ENCODE results near the gene UNC5A.

The UNC5A gene

DNA sequence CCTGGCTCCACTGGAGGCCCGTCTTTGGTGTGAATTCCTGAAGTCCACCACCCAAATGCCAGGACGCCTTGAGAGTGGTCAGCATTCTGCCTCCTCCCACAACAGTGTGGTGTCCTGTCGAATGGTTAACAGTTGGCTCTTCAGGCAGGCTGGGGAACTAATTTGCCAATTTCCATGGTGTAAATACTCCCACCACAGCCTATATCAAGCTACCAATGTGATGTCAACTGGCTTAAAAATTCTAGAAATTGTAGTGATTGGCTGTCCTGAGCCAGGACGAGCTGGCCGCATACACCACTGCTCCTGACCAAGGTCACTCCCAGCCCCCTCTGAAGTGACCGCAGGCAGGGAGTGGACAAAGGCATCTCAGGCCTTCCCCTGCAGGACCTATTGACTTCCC lies 11.1 kb downstream of the UNC5A start:
- no peak for DNase-seq (ENCODE audit: low read depth in 2 of 2)

GRCh38 chr5:176822041-176822792 lies 11.9 kb downstream of the UNC5A start:
- DNase-seq (ENCODE audit: low read depth in 2 of 2), result no peak

DNA sequence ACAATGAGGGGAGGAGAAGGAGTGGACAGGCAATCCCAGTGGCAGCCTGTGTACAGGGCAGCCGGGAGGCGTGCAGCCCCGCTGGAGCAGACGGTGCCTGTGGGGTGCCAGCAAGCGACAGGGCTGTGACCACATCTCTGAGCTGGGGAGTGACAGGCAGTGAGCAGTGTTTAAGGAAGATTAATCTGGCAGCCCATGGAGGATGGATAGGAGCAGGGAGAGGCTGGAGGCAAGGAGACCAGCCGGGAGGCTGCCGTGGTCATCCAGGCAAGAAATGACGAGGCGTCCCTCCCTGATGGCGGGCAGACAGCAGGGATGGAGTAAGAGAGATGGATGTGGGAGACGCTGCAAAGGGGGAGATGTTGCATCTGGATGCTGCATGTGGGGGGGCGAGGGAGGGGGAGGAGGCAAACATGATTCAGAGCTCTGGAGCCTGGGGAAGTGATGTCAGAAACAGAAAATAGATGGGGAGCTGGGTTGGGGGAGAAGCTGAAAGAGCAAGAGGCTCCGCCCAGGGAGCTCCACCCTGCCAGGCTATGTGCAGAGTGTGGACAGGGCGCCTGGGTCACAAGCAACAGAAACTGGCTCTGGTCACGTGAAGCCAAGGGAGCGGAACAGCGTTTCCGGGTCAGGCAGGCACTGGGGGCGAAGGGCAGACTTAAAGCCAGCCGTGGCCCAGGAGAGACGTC lies 12.6 kb downstream of the UNC5A start:
- no peak for DNase-seq (ENCODE audit: low read depth in 2 of 2)

GRCh38 chr5:176823869-176824412 lies 13.6 kb downstream of the UNC5A start:
- DNase-seq (ENCODE audit: low read depth in 2 of 2), result no peak

DNA sequence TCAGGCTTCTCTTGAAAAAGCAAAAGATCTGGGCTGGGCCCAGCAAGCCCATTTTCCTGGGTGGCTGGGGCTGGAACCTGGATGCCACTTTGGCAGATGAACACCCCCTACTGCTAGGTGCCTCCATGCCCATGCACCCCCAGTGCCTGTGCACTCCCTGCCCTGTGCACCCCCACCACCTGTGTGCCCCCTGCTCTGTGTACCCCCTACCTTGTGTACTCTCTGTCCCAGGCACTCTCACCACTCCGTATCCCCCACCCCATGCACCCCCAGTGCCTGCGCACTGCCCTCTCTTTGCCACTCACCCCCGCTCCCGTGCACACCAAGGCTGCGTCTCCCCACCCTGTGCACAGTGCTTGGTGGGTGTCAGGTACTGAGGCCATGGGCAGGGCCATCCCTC lies 14.2 kb downstream of the UNC5A start:
- DNase-seq (ENCODE audit: low read depth in 2 of 2), result no peak

DNA sequence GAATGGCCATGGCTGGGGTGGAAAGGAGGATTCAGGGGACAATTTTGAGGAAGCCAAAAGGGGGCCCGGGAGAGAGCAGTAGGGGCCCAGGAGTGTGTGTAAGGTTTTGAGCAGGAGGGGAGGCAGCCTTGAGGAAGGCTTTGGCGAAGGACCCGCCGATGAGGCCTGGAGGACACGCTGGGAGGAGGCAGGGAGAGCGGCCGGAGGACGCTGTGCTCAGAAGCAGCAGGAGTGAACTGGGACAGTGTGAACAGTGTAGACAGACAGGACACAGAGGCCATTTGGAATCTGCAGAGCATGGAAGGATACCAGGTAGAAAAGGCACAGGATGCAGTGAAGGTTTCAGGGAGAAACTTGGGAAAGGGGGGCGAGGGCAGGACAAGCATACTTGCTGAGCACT lies 14.9 kb downstream of the UNC5A start:
- DNase-seq (ENCODE audit: low read depth in 2 of 2), result no peak

DNA sequence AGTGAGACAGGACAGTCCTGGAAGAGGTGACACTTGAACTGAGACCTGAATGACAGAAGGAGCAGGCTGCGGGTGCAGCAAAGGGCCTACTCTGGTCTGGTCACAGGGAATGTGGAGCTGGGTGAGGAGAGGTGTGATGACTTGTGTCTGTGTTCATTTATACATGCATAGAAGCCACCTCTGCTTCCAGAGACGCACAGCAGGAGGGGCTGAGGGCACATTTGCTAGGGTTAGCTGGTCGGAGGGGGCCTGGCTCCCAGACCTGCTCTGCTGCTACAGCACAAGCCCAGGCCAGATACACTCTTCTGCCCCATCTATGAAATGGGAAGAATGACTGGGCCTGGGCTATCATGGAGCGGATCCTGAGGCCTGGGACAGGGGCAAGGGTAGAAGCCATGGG lies 15.6 kb downstream of the UNC5A start:
- DNase-seq (ENCODE audit: low read depth in 2 of 2), result no peak

DNA sequence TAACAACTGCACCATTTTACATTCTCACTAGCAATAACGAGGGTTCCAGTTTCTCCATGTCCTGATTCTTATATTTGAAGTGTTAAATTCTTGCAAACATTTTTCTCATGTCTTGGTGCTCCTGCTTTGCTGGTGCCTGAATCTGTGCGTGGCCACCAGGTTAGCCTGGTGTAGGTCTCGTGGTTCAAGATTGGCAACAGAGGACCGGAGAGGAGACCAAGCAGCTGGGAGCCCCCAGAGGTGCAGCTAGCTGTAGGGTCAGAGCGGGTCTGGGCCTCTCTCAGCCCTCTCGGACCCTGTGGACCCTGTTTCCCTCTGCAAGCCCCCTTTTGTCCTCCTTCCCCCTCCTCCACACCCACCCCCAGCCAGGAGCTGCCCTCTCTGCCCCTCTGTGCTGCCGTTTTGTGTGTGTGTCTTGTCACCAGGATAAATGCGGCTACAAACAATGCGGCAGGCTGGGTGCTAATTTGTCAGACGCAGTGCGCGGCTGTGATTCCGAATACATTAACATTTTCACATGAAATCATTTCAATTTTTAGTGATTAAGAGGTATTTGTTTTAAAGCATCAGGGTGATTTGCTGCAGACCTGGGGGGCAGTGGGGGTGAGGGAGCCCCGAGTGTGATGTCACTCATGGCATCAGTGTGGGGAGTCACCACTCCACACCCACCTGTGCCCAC lies 17.5 kb downstream of the UNC5A start:
- DNase-seq (ENCODE audit: low read depth in 2 of 2), result no peak

- DNase-seq (ENCODE audit: low read depth in 2 of 2), result no peak
Measured at GRCh38 chr5:176829320-176829719, 19.0 kb downstream of the UNC5A start.

DNA sequence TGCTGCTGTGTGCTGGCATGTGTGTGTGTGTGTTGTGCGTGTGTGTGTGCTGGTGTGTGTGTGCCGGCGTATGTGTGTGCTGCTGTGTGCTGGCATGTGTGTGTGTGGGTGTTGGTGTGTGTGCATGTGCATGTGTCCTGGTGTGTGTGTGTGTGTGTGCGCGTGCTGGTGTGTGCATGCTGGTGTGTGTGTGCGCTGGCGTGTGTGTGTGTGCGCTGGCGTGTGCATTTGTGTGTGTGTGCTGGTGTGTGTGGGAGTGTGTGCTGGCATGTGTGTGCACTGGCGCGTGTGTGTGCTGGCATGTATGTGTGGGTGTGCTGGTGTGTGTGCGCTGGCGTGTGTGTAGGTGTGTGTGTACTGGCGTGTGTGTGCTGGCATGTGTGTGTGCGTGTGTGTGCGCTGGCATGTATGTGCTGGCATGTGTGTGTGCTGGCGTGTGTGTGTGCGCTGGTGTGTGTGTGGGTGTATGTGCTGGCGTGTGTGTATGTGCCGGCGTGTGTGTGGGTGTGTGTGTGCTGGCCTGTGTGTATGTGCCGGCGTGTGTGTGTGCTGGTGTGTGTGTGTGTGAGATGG lies 20.1 kb downstream of the UNC5A start:
- DNase-seq (ENCODE audit: low read depth in 2 of 2), result no peak

DNA sequence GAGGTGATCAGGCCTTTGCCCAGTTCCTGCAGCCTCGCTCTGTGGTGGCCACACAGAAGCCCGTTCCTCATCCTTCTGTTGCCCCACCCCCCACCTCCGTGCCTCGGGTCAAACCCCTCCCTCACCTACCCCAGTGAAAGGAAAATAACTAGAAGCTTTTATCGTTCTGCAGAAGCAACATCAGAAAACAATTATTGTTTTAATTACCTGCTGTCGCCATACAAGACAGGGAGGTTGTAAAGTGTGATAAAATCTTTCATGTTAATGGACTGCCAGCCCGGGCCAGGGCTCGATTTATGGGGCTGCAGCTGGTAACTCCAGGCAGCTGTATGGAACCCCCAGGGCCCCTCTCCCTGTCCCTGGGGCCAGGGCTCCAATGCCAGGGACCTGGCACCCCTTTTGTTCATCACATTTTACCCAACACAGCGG lies 20.6 kb downstream of the UNC5A start:
- DNase-seq (ENCODE audit: low read depth in 2 of 2), result no peak

DNA sequence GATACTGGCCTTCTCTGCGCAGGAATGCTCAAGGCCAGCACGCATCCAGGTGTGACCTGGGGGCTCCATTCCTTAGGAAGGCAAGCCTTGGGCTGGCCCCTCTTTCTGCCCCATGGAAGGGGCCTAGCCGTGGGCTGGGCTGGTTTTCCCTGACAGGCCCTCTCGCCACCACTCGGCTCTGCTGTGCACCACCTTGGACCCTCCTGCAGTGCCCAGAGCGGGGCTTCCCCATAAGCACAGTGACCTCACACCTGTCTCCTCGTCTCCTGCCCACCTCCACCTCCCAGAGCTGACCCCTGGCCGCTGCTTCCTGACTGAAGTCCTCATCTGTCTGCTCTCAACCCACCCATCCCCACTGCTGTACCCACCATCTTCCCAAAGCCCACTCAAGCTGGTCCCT lies 21.1 kb downstream of the UNC5A start:
- no peak for DNase-seq (ENCODE audit: low read depth in 2 of 2)

DNA sequence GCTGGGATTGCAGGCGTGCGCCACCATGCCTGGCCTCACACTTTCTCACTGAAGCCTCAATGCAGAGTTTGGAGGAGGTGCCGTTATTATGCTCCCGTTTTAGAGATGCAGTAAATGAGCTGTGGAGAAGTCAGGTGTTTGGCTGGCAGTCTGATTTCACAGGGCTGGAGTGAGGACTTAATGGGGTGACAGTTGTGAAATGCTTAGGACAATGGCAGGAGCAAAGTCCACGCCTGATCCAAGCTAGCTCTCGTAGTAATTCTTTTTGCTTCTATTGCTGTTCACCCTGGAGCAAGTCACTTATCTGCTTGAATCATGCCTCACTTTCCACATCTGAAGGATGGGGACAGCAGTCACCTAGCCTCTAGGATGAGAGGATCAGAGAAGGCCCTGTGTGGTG lies 21.8 kb downstream of the UNC5A start:
- DNase-seq (ENCODE audit: low read depth in 2 of 2), result no peak

- DNase-seq (ENCODE audit: low read depth in 2 of 2), result no peak
Measured at GRCh38 chr5:176833286-176833685, 22.9 kb downstream of the UNC5A start.

DNA sequence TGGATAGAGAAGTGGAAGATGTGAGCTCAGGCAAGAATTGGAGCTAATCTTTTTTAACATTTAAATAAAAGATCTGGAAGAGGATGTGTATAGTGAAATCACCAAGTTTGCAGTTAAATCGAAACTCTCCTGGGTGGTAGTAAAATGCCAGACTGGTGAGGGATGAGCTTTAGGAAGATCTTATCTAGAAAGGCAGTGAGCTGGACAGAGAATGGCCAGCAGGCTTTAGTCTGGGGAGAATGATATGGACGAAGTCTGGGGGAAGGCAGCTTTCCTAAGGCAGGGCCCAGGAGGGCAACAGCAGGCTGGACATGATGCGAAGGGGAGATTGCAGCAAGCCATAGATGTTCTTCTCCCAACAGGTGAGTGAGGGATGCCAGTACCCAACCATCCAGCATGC lies 25.6 kb downstream of the UNC5A start:
- no peak for DNase-seq (ENCODE audit: low read depth in 2 of 2)

- DNase-seq (ENCODE audit: low read depth in 2 of 2), result no peak
Measured at GRCh38 chr5:176836811-176837706, 26.7 kb downstream of the UNC5A start.

GRCh38 chr5:176837707-176838115 lies 27.4 kb downstream of the UNC5A start:
- DNase-seq (ENCODE audit: low read depth in 2 of 2), result peak; percentile 47 to 72

GRCh38 chr5:176843673-176844072 lies 33.3 kb downstream of the UNC5A start:
- DNase-seq (ENCODE audit: low read depth in 2 of 2), result no peak

GRCh38 chr5:176844281-176844680 lies 33.9 kb downstream of the UNC5A start:
- DNase-seq (ENCODE audit: low read depth in 2 of 2), result no peak

- DNase-seq (ENCODE audit: low read depth in 2 of 2), result no peak
Measured at GRCh38 chr5:176844706-176845391, 34.5 kb downstream of the UNC5A start.

DNA sequence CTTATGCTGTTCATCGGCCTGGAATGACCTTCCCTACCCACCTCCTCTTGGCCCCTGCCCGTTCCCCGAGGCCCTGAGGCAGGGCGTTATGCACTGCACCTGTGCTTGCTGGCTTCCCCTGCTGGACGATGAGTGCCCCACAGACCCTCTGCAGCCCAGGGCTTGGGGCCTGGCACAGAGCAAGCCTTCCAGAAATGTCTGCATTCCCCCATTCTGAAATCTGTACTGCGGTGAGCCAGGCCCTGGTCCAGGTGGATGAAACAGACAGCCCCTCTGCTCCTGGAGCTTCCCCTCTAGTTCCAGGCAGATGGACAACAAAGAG lies 35.0 kb downstream of the UNC5A start:
- no peak for DNase-seq (ENCODE audit: low read depth in 2 of 2)
